OCI-LY1 (cell line): ENCODE measurements around the gene NAGK.

Source experiments
- EZH2 ChIP-seq: fragments of 200-600 bp; sonication (generic), shearing (Covaris generic); IDR thresholded peaks from 2 replicates; pipeline ENCODE4 v1.8.0; 2017; ENCODE audit warnings: borderline replicate concordance, mixed run types, mild to moderate bottlenecking, antibody characterized with exemption, low read length, moderate library complexity, mixed read lengths
- TF ChIP-seq, protein P1 (sequence below): fragments of 200-600 bp; sonication (generic), shearing (Covaris generic); IDR thresholded peaks from 2 replicates; pipeline ENCODE4 v1.5.1; 2017; ENCODE audit warnings: mild to moderate bottlenecking, antibody characterized with exemption, low read length, moderate library complexity, mixed read lengths

DNA sequence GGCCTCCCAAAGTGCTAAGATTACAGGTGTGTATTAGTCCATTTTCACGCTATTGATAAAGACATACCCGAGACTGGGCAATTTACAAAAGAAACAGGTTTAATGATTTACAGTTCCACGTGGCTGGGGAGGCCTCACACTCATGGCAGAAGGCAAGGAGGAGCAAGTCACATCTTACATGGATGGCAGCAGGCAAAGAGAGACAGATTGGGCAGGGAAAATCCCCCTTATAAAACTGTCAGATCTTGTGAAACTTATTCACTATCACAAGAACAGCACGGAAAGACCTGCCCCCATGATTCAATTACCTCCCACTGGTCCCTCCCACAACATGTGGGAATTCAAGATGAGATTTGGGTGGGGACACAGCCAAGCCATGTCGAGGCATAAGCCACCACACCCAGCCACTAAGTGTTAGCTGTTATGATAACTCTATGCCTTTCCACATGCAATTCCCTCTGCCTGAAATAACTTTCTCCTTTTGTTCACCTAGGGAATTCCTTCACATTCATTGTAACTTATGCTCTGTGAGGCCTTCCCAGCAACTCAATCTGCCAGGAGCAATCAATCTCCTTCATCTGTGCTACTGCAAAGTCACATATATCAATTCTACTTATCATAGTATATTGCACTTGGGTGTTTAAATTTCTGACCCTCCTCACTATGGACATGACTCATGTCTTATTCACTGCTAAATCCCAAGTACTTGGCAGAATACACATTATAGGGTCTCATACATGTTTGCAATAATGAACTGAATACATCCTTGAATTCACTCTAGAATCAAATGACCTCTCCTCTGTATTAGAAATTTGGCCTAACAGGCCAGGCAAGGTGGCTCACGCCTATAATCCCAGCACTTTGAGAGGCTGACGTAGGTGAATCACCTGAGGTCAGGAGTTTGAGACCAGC lies 54.2 kb downstream of the NAGK start:
- TF ChIP-seq, protein P1, sequence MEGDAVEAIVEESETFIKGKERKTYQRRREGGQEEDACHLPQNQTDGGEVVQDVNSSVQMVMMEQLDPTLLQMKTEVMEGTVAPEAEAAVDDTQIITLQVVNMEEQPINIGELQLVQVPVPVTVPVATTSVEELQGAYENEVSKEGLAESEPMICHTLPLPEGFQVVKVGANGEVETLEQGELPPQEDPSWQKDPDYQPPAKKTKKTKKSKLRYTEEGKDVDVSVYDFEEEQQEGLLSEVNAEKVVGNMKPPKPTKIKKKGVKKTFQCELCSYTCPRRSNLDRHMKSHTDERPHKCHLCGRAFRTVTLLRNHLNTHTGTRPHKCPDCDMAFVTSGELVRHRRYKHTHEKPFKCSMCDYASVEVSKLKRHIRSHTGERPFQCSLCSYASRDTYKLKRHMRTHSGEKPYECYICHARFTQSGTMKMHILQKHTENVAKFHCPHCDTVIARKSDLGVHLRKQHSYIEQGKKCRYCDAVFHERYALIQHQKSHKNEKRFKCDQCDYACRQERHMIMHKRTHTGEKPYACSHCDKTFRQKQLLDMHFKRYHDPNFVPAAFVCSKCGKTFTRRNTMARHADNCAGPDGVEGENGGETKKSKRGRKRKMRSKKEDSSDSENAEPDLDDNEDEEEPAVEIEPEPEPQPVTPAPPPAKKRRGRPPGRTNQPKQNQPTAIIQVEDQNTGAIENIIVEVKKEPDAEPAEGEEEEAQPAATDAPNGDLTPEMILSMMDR, result no peak
- no peak for TF ChIP-seq EZH2
